GM23248 (cell line): ENCODE measurements around the gene NAT14. TPM values are rescaled to one million over a fixed set of nuclear protein-coding genes. Genes with fewer than 3 reads are reported as not detected.

Experiments used
- DNase-seq: peaks from one replicate; pipeline ENCODE4 v3.0.0-alpha.2; 2015
- H2AFZ ChIP-seq: fragments of 200-600 bp; sonication (generic); 2 replicates; pipeline ENCODE4 v1.6.1; 2016; ENCODE audit warnings: antibody characterized with exemption
- H3F3A ChIP-seq: fragments of 200-600 bp; sonication (generic); 2 replicates; pipeline ENCODE4 v1.6.1; 2016; ENCODE audit warnings: mild to moderate bottlenecking, antibody characterized with exemption, mixed run types; ENCODE audit not compliant: insufficient read depth
- H3K27ac ChIP-seq: fragments of 200-600 bp; sonication (generic); 2 replicates; pipeline ENCODE4 v1.5.1; 2016; ENCODE audit warnings: mild to moderate bottlenecking
- H3K27me3 ChIP-seq: fragments of 200-600 bp; sonication (generic); replicated peaks from 2 replicates; pipeline ENCODE4 v1.6.1; 2016; ENCODE audit warnings: mild to moderate bottlenecking; ENCODE audit not compliant: insufficient read depth
- H3K36me3 ChIP-seq: fragments of 200-600 bp; sonication (generic); 2 replicates; pipeline ENCODE4 v1.6.1; 2016; ENCODE audit warnings: low read depth, mild to moderate bottlenecking
- H3K4me1 ChIP-seq: fragments of 200-600 bp; sonication (generic); 2 replicates; pipeline ENCODE4 v1.6.1; 2016; ENCODE audit warnings: mild to moderate bottlenecking; ENCODE audit not compliant: insufficient read depth
- H3K4me2 ChIP-seq: fragments of 200-600 bp; sonication (generic); one replicate; pipeline ENCODE4 v1.6.1; 2016; ENCODE audit warnings: mild to moderate bottlenecking; ENCODE audit not compliant: unreplicated experiment
- H3K4me3 ChIP-seq: fragments of 200-600 bp; sonication (generic); 2 replicates; pipeline ENCODE4 v1.5.1; 2016; ENCODE audit warnings: mild to moderate bottlenecking
- H3K79me2 ChIP-seq: fragments of 200-600 bp; sonication (generic); 2 replicates; pipeline ENCODE4 v1.6.1; 2016; ENCODE audit warnings: mild to moderate bottlenecking; ENCODE audit not compliant: insufficient read depth
- H3K9ac ChIP-seq: fragments of 200-600 bp; sonication (generic); 2 replicates; pipeline ENCODE4 v1.6.1; 2016; ENCODE audit warnings: mild to moderate bottlenecking
- H3K9me2 ChIP-seq: fragments of 200-600 bp; sonication (generic); 2 replicates; pipeline ENCODE4 v1.6.1; 2016; ENCODE audit warnings: mixed run types, mild to moderate bottlenecking, moderate library complexity; ENCODE audit not compliant: insufficient read depth
- H3K9me3 ChIP-seq: fragments of 200-600 bp; sonication (generic); one replicate; pipeline ENCODE4 v1.6.1; 2017; ENCODE audit warnings: low read depth
- H4K20me1 ChIP-seq: fragments of 200-600 bp; sonication (generic); 2 replicates; pipeline ENCODE4 v1.6.0; 2016; ENCODE audit not compliant: insufficient read depth
- EZH2 ChIP-seq: fragments of 200-600 bp; sonication (generic); IDR thresholded peaks from 2 replicates; pipeline ENCODE4 v1.6.1; 2018; ENCODE audit warnings: antibody characterized with exemption, mild to moderate bottlenecking; ENCODE audit not compliant: insufficient read depth, poor library complexity, severe bottlenecking
- EZH2phosphoT487 ChIP-seq: fragments of 200-600 bp; sonication (generic); IDR thresholded peaks from 2 replicates; pipeline ENCODE4 v1.6.1; 2018; ENCODE audit warnings: antibody characterized with exemption, moderate library complexity, mild to moderate bottlenecking, low read depth; ENCODE audit not compliant: insufficient read depth
- WGBS, 2 experiments: methylation state at CpG; one replicate each; pipeline ENCODE4 v1.1.6; 2015 to 2017; ENCODE audit warnings: low lambda C conversion rate in 2 of 2, low coverage in 1 of 2; ENCODE audit errors: missing lambda C conversion rate in 2 of 2; 5-methylcytosine and 5-hydroxymethylcytosine counted together
- in situ Hi-C: fragments of 300-500 bp; cut with MboI; formaldehyde crosslinking; loops from 2 replicates; pipeline ENCODE4 v1.15.0; 2020
- polyA plus RNA-seq: library from polyadenylated mRNA; unstranded; fragments of >200 nt; fragmentation: Nextera tagmentation; extraction: Ambion mirVana; gene quantifications from 2 replicates; pipeline ENCODE4 v1.2.1, GENCODE V29; 2016
- total RNA-seq: library from RNA; depleted of rRNA; stranded (reverse); fragments of >200 nt; shearing (Covaris generic); gene quantifications from 2 replicates; pipeline ENCODE4 v1.2.3, GENCODE V29; 2014

The NAT14 gene
- total and polyA plus RNA-seq, 2 experiments from 2014 or later: 12.0 to 13.4 TPM

- peak overlapping the region; percentile 86 for H3K9ac ChIP-seq
- peaks cover 12% of the 10 kb centered on the region for H3F3A ChIP-seq
- peak overlapping the region; percentile 97 for H3K27ac ChIP-seq
- H3K79me2 ChIP-seq: peaks cover 9% of the 10 kb centered on the region; the same call in 1 of the 2 replicates
- no peaks in the 10 kb centered on the region for H3K36me3 ChIP-seq
- no peaks in the 10 kb centered on the region for H3K9me3 ChIP-seq
- TF ChIP-seq EZH2phosphoT487: no peak
- peak overlapping the region; percentile 93 for H3K4me2 ChIP-seq
- H3K4me3 ChIP-seq: peak overlapping the region; percentile 80
- no peak overlapping the region for H2AFZ ChIP-seq
- H4K20me1 ChIP-seq: no peaks in the 10 kb centered on the region
- peaks cover 24% of the 10 kb centered on the region for H3K4me1 ChIP-seq
- no peaks in the 10 kb centered on the region for H3K9me2 ChIP-seq
- in situ Hi-C loops: no loop called here
- WGBS, 2 experiments: 40 to 41% methylated on average over 29 to 45 of the region's 53 CpGs
- DNase-seq: peak; percentile 81
- no peaks in the 10 kb centered on the region for H3K27me3 ChIP-seq
These were observed 1.3 kb downstream of the NAT14 start for GRCh38 chr19:55486043-55486970.

- peaks cover 9% of the 10 kb centered on the region; the same call in 1 of the 2 replicates for H3K79me2 ChIP-seq
- H3K4me2 ChIP-seq: peak overlapping the region; percentile 93
- H2AFZ ChIP-seq: peak overlapping the region; percentile 34
- no peaks in the 10 kb centered on the region for H3K36me3 ChIP-seq
- H3F3A ChIP-seq: peaks cover 12% of the 10 kb centered on the region
- peak; percentile 97 for DNase-seq
- in situ Hi-C loops: no loop called here
- H3K27me3 ChIP-seq: no peaks in the 10 kb centered on the region
- H3K4me1 ChIP-seq: peaks cover 24% of the 10 kb centered on the region
- H3K4me3 ChIP-seq: peak overlapping the region; percentile 80
- H3K9me3 ChIP-seq: no peaks in the 10 kb centered on the region
- peak overlapping the region; percentile 97 for H3K27ac ChIP-seq
- H3K9ac ChIP-seq: peak overlapping the region; percentile 86
- TF ChIP-seq EZH2phosphoT487 (no peak), EZH2 (no peak)
- 1 to 4% methylated on average over 26 to 27 of the region's 27 CpGs for WGBS, 2 experiments
- H3K9me2 ChIP-seq: no peaks in the 10 kb centered on the region
- no peaks in the 10 kb centered on the region for H4K20me1 ChIP-seq
These were observed 2.3 kb downstream of the NAT14 start for GRCh38 chr19:55486971-55487923.

DNA sequence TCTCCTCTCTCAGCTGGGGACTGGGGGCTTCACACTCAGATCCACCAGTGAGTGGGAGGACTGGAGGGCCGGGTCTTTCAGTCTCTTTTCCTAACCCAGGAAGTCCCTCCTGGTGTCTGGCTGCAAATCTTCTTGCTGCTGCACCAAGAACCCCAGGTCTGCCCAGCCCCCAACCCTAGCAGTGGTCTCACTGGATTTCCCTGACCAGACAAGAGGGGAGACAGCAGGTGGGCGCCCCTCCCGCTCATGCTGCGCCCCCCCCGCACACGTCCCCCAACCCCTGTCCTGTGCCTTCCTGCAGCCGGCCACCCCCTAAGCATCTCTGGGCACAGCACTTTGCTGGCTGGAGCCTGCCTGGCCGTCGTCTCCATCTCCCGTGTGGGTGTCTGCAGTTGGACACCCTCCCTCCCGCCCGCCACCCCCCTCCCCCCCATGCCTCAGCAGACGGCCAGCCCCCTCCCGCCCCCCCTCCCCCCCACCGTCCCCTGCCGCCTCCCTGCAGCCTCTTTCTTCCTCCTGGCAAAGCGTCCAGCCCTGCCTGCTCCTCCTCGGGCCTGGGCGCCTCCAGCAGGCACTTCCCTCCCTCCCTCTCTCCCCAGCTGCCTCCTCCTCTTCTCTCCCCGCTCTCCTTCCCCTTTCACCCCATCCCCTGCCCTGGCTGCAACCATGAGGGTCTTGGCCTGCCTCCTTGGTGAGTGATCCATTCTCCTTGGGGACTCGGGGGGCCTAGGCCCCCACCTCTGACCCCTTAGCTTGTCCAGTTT lies 3.1 kb downstream of the NAT14 start, which contains the start of gene SSC5D:
Gene SSC5D, plus strand, starts transcription at position 513 of the 764 bp plus-strand sequence. Its CDS starts 154 bp downstream, at position 667.
- H3K9ac ChIP-seq: peak within 1 kb of the TSS; percentile 86
- peak within 1 kb of the TSS; percentile 80 for H3K4me3 ChIP-seq
- H3K4me2 ChIP-seq: peak within 1 kb of the TSS; percentile 93
- peaks cover 12% of the 10 kb centered on the region for H3F3A ChIP-seq
- in situ Hi-C loops: no loop called here
- TF ChIP-seq EZH2 (no peak), EZH2phosphoT487 (no peak)
- H3K4me1 ChIP-seq: peaks cover 28% of the 10 kb centered on the region
- no peaks in the 10 kb centered on the region for H4K20me1 ChIP-seq
- no peaks in the 10 kb centered on the region for H3K9me3 ChIP-seq
- peaks cover 9% of the 10 kb centered on the region; the same call in 1 of the 2 replicates for H3K79me2 ChIP-seq
- peak within 1 kb of the TSS; percentile 53 for H2AFZ ChIP-seq
- no peaks in the 10 kb centered on the region for H3K27me3 ChIP-seq
- no peaks in the 10 kb centered on the region for H3K36me3 ChIP-seq
- H3K27ac ChIP-seq: peak within 1 kb of the TSS; percentile 97
- H3K9me2 ChIP-seq: no peaks in the 10 kb centered on the region
- peak; percentile 70 for DNase-seq
- 3% methylated on average over 9 to 21 of the region's 21 CpGs for WGBS, 2 experiments
